ENCODE results near the gene ZNF783.
"Not testable (repeated sequence)": the region's sequence is repeated elsewhere in the genome, so short reads cannot be mapped to it uniquely, and the experiment has no call there.

ZNF783 gene

DNA sequence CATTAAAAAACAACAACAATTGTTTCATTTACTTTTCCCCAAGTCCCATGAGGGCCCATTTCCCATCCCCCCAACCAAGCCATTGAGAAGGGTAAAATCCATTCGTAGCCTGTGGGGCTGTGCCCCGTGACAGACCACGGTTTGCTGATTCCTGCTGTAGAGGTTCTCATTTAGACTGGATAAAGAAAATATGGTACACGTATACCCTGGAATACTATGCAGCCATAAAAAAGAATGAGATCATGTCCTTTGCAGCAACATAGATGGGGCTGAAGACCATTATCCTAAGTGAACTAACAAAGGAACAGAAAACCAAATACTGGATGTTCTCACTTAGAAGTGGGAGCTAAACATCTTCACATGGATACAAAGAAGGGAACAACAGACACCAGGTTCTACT, 44.9 kb downstream of the ZNF783 start:
- no peak for DNase-seq

DNA sequence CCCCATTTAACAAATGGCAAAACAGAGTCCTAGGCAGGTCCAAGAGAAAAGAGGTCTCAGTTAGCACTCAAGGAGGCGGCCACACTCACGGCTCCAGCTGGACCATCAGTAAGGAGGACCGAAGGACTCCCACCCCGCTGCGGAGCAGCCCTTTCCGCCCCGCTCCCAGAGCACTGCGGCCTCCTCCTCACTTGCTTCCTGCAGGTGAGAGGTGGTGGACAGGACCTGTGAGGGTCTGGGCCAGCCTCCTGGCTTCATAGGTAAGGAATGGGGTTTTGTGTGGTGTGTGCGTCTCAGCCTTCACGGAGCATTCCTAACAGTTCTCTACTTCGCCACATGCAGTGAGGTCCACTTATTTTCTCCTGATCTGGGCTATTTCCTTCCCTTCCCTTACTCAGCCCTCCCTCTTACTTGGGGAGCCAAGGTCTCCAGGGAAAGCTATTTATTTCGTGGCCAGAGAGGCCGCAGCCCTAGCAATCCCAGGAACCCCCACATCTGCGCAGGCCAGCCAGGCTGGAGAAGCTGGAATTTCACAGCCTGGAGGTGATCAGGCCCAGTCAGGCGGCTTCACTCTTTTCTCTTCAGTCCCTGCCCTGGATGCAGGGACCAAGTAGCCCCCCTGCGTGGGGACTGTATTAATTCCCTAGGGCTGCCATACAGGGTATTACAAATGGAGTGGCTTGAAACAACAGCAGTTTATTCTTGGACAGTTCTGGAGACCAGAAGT, 45.9 kb downstream of the ZNF783 start:
- no peak for DNase-seq

DNA sequence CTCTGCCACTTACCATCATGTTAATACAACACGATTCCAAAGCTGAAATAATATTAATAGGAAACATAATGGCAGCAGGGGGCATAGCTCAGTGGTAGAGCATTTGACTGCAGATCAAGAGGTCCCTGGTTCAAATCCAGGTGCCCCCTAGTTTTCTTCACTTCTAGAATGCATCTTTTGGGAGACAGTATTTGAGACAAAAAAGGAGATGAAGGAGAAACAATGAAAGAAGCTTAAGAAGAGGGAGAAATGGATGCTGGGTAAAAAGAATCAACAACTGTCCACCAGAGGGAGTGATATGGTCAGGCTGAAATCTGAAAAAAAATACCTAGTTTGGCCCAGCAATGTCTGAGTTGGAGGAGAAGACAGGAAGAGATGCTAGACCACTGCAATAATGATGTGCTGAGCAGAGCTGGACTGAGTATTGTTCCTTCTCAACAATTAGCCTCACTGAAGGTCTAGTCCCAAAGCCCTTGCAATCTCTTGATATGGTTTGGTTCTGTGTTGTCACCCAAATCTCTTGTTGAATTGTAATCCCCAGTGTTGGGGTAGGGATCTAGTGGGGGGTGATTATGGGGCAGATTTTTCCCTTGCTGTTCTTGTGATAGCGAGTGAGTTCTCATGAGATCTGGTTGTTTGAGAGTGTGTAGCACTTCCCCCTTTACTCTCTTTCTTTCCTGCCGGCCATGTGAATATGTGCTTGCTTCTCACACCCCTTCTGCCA, 48.3 kb downstream of the ZNF783 start:
- DNase-seq: no peak

DNA sequence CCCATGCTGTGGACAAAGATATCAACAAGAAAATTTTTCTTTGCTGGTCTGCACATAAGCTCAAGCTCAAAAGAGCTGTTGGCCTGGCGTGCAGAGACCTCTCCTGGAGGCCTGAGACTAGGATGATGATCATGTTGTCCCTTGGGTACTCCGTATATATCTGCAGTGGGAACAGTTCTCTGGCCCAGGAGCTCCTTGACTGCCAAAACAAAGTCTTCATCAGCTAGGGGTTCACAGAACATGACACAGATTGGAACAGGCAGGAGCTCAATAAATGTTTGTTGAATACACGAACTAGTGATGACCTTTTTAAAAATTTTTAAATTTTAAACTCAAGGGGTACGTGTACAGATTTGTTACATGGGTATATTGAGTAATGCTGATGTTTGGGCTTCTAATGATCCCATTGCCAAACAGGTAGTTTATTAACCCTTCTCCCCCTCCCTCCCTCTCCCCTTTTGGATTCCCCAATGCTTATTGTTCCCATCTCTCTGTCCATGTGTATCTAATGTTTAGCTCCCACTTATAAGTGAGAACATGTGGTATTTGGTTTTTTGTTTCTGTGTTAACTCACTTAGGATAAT, 49.1 kb downstream of the ZNF783 start:
- DNase-seq: no peak

DNA sequence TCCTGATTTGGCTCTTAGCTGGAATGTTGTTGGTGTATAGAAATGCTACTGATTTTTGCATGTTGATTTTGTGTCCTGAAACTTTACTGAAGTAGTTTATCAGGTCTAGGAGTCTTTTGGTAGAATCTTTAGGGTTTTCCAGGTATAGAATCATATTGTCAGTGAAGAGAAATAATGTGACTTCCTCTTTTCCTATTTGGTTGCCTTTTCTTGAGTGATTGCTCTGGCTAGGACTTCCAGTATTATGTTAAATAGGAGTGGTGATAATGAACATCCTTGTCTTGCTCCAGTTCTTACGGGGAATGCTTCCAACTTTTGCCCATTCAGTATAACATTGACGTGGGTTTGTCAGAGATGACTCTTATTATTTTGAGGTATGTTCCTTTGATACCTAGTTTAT, 52.0 kb downstream of the ZNF783 start:
- DNase-seq: no peak

DNA sequence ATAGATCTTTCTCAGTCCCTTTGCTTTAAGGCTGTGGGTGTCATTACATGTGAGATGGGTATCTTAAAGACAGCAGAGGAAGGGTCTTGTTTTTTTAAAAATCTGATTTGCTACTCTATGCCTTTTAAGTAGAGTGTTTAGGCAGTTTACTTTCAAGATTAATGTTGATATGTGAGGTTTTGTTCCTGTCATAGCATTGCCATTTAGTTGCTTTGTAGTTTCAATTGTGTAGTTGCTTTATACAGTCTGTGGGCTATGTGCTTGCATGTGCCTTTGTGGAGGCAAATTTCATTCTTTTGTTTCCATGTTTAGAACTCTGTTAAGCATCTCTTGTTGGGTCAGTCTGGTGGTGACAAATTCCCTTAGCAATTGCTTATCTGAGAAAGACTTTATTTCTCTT, 54.6 kb downstream of the ZNF783 start:
- no peak for DNase-seq

DNA sequence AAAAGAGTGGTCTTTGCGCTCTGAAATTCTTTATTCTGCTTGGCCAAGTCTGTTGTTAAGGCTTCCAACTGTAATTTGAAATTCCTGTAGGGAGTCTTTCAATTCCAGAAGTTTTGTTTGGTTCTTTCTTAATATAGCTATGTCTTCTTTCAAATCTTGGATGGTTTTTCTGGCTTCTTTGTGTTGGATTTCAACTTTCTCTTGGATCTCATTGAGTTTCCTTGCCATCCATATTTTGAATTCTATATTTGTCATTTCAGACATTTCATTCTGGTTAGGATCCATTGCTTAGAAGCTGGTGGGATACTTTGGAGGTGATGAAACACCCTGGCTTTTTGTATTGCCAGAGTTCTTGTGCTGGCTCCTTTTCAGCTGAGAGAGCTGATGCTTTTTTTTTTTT, 55.5 kb downstream of the ZNF783 start:
- DNase-seq: no peak

DNA sequence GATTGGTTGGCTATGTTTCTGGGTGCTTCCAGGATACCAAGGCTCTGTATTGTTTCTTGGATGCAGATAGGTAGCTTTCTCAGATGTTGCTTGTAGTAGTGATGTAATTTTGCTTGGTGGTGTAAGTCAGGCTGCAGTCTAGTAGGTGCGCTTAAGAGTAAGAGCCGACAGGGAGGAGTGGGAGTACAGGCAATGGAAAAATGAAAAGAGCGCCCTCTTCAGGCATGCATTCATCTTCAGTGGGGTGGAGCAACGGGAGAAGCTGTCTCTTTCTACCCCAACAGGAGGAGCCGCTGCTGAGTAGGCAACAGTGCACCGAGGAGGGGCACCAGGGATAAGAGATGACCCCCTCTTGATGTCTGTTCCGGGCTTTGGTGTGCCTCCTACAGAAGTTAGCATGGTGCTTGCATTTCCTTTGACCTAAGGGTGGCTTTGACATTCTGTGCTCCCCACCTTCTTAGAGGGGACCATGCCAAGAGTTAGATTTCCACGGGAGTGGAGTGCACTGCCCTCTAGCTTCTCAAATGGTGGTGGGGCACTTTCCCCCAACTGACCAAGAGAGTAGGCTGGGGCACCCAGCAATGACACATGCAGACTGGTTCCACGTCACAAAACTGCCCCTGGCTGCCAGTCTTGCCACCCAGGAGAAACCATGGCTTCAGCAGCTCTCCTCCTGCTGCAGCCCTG, 56.1 kb downstream of the ZNF783 start:
- DNase-seq: no peak

DNA sequence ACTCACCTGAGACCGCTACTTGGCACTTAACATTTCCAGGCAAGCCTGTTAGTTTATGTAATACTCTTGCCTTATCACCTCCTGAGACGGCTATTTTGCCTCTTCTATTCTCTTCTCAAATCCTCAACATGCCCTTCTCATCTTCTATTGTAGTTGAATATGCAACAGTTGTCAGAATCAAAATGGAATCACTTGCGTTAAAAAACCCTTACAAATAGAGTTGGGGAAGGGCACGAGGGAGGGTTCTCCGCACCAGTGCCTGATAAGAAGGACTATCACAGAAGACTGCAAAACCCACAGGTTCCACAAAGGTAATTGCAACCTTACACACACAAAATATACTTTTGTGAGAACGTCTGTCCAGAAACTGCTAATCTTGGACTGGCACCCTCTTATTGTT, 57.4 kb downstream of the ZNF783 start:
- DNase-seq: no peak

DNA sequence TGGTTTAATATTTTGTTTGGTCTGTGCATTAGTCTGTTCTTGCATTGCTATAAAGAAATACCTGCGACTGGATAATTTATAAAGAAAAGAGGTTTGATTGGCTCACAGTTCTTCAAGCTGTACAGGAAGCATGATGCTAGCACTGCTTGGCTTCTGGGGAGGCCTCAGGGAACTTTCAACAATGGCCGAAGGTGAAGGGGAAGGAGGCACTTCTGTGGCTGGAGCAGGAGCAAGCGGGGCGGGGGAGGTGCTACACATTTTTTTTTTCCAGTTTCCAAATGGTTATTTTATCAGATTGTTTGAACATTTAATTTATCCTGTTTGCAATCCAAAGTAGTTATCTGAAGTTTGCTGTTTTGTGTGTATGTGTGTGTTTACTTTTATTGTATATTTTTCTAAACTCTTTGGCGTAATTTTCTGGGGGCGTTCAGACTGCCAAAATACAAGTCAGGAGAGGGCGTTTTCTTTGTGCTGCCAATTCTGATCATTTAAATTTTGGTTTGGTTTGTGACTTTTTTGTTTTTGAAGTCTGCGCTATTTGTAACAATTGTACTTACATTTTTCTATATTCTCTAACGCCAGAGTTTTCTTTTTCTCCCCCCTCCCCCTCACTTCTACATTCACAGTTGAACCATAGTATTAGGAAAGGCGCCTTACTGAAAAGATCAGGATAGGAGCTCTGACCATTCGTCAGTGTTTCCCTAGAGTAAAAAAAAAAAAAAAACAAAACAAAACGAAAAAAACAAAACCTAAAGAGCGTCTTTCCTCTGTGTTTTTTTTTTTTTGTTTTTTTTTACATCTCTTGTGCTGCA, 58.5 kb downstream of the ZNF783 start:
- no peak for DNase-seq

DNA sequence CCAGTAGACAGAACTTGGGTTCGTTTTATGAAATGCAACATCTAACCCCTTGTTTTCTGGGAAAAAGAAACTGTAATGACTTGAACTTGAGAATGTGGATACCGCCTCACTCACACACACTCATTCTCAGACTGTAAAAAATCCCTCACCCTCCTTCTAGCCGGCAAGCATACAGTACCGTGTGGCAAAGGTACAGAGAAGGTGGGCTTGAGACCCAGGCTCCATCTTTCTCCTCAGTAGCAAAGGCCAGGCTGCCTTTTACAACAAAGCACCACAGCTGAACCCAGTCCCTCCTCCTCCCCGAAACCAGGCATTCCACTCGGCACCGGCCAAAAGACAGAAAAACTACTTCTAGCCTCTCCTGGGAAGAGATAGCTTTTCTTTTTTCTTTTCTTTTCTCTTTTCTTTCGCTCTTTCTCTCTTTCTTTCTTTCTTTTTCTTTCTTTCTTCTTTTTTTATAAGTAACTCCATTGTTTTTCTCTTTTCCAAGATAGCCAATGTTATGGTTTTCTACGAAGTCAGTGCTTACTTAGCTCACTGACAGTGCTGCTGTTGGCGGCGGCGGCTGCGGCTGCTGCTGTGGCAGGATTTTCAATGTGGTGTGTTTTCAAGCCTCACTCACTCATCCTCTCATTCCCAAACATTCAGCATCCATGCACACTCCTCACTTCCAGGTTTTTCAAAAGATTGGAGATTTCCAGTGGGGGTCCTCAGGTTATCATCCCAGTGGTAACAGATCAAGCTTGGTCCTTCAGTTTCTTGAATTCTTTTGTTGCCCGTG, 59.3 kb downstream of the ZNF783 start:
- not testable (repeated sequence) for DNase-seq

DNA sequence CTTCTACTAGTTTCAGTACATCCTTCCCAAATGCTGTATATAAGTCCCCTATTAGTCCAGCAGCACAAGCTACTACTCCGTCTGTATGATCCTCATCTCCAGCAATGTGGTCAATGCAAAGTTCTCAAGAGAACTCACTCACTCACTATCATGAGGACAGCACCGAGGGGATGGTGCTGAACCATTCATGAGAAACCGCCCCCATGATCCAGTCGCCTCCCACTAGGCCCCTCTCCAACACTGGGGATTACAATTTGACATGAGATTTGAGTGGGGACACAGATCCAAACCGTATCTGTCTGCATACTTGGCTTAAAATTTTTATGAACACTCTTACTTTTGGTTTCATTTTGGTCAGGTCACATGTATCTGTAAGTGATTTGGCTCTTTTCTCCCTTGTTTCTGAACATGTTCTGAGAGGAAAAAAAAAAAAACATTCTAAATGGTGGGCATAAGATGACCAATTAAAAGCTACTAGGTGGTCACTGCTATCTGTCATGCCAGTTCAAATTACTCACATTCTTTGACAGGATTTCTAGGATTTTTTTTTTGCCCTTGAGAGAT, 60.1 kb downstream of the ZNF783 start:
- DNase-seq: no peak

DNA sequence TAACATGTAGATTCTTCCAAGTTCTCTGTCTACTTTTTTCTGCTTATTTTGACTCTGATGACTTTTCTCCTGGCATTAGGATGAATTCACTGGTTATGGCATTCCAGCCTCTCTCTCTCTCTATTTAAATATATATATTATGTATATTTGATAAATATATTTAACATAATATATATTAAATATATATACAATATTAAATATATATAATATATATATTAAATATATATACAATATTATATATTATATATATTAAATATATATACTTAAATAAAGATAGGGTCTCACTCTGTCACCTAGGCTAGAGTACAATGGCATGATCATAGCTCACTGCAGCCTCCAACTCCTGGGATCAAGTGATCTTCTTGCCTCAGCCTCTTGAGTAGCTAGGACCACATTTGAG, 60.7 kb downstream of the ZNF783 start:
- no peak for DNase-seq

DNA sequence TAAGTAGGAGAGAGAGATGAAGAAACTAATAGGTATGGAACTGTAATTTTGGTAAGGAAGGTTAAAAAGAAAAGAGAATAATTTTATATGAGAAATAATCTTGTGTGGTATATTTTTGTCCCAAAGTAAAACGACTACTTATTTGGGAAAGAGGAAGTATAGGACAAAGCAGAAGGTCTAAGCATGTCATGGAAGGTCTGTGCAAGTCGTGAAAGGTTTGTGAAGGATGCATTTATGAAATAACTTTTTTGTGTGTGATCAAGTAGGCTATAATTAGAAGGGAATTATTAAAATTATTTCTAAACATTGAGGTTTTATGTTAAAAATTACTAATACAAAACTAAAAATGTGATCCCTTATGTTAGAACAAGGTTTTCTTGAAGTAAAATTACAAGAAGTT, 63.3 kb downstream of the ZNF783 start:
- no peak for DNase-seq

DNA sequence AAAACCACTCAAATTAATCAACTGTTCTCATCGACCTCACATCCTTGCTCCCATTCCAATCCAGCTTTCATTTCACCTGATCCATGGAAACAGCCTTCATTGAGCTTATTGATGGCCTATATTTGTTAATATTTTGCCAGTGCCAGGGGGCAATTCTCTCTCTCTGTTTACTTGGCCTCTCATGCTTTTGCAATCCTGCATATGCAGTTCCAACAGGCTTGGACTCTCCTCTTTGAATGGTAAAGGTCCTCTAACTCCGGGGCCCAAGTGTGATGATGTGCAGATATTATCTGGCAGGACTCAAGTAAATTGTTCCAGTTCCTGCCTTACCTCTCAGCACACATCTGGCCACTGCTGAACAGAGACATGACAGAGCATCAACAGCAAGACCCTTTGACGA, 67.3 kb downstream of the ZNF783 start:
- no peak for DNase-seq

DNA sequence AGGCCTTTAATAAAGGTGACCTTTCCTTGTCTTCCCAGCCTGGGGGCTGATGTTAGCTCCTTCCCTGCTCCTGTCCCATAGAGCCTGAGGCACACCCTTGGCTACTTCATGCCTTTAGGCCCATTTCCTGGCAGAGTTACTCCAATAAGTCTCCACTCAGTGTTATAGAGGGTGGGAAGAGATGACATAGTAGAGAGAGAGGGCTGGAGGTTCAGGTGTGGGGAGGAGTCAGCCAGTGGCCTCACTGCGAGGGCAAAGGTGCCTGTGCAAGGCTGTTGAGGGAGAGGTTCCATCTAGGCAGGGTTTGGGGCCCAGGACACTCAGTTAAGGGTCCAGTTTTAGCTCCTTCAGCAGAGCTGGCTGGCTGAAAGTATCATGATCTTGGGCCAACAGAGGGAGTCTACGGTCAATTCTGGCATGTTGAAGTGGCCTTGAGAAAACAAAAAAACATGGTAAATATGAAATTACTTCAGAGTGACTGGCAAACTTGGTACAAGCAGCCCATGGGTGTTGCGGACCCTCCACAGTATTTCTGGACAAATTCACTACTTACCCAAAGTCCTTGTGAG, 67.9 kb downstream of the ZNF783 start:
- no peak for DNase-seq

DNA sequence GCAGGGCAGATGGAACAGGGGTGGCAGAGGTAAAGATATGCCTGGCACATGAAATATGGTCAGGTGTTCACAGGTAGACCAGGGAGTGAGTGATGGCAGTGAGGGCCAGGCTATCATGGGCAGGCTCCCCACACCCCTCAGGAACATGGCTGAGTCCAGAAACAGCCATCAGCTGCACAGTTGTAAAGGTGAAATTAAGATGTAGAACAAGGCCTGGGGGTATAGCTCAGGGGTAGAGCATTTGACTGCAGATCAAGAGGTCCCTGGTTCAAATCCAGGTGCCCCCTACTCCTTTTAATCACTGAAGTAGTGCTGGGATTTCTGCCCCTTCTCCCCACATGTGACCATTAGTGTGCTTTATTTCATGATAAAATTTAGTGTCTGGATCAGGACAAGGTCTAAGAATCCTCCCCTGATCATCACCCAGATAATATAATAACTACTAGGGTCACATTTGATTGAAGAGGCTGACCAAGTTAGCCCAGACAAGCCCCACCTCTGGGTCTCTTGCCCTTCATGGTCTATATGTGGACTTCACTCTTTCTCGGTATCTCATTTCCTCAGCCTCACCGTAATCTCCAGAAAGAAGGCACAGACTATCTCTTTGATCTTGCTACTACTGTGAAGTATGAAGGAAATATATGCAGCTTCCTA, 69.0 kb downstream of the ZNF783 start:
- DNase-seq: no peak

DNA sequence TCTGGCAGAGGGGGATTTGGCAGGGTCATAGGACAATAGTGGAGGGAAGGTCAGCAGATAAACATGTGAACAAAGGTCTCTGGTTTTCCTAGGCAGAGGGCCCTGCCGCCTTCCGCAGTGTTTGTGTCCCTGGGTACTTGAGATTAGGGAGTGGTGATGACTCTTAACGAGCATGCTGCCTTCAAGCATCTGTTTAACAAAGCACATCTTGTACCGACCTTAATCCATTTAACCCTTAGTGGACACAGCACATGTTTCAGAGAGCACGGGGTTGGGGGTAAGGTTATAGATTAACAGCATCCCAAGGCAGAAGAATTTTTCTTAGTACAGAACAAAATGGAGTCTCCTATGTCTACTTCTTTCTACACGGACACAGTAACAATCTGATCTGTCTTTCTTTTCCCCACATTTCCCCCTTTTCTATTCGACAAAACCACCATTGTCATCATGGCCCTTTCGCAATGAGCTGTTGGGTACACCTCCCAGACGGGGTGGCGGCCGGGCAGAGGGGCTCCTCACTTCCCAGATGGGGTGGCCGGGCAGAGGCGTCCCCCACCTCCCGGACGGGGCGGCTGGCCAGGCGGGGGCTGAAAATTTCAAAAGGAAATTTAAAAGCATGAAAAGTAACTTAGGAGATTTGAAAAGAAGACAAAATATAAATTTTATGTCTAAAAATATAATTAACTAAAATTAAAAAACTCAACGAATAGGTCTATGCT, 70.8 kb downstream of the ZNF783 start:
- not testable (repeated sequence) for DNase-seq

DNA sequence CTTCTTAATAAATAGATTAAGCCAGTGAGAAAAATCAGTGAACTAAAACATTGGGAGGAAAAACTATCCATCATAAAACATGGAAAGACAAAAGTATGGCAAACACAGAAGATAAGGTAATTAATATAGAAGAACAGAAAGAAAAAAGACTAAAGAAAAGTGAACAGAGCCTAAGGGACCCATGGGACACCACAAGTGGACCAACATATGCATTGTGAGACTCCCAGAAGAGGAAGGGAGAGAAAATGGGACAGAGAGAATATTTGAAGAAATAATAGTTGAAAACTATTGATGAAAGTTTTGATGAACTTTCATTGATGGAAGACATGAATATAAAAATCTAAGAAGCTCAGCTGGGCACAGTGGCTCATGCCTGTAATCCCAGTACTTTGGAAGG, 71.3 kb downstream of the ZNF783 start:
- DNase-seq: no peak

DNA sequence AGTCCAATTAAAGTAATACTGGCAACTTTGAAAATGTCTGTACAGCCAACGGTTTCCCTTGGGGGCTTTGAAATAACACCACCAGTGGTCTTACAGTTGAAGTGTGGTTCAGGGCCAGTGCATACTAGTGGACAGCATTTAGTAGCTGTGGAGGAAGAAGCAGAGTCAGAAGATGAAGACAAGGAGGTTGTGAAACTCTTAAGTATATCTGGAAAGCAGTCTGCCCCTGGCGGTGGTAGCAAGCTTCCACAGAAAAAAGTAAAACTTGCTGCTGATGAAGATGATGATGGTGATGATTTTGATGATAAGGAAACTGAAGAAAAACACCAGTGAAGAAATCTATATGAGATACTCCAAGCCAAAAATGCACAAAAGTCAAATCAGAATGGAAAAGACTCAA, 72.2 kb downstream of the ZNF783 start:
- no peak for DNase-seq
